ENCODE measurements around the gene NEK6.

Gene NEK6

DNA sequence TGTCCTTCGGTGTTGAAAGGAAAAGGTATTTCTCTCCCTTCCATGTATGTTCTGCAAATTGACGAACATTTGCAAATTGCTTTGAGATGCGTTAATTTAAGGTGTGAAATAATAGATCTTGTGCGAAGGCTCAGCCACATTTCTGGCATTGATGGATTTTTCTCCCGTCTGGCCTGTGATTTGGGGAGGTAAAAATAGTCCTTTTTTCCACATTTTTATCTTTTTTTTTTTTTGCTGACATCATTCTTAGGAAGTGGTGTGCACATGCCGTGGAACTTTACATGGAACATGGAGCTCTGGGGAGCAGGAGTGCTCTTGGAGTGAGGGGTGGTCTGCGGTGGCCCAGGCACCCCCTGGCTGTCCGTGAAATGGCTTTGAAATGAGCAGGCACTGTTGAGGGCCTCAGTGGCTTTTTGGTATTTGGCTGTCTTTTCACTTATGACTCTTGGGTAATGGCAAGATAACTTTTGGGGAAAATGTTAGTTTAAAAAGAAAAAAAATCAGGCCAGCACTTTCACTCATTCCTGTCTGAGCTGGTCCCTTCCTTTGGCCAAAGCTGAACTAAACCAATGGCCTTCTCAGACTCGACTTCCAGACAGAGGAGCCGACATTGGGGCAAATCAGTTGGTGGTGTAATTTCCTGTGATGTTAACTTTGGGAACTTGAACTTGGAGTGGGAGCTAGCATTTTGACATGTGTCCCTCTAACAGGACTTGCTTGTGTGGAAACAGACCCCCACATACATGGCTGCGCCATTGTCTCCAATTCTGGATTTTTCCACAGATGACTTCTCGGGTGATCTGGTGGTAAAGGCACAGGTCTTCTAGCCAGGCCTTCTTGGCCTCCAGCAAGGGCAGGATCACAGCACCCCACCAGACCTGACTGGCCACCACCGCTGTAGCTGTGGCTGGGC lies 4.2 kb downstream of the NEK6 start:
- DNase-seq (ENCODE audit: low read depth), result no peak

DNA sequence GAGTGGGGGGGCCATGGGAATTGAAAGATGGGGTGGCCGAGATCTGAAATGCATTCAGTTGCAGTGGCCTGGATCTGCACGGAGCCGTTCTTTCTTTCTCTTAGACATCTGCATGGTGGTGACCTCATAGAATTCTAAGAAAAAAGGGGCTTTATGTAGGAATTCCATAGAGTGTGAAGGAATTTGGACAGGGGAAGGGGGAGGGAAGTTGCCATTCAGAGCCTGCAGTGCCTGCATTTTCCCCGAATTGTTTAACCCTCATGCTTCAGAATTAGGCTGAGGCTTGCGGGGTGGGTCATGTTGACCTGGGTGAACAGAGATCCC lies 4.9 kb downstream of the NEK6 start:
- no peak for DNase-seq (ENCODE audit: low read depth)

DNA sequence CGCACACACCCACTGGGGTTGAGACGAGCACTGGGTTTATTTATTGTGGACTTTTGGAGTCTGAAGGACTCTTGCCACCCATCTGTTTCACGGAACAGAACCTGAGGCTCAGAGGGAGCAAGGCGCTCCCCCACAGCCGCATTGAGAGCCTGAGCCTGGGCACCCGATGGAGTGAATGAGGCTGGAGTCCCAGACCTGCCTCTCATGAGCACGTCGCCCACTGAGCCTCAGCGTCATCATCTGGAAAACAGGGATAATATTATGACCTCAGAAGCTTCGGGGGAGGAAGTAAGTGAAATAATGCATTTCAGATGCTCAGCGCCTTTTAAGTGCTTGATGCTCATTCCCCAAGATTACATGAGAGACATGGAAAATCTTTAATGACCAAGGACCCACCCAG lies 5.5 kb downstream of the NEK6 start:
- DNase-seq (ENCODE audit: low read depth), result no peak

DNA sequence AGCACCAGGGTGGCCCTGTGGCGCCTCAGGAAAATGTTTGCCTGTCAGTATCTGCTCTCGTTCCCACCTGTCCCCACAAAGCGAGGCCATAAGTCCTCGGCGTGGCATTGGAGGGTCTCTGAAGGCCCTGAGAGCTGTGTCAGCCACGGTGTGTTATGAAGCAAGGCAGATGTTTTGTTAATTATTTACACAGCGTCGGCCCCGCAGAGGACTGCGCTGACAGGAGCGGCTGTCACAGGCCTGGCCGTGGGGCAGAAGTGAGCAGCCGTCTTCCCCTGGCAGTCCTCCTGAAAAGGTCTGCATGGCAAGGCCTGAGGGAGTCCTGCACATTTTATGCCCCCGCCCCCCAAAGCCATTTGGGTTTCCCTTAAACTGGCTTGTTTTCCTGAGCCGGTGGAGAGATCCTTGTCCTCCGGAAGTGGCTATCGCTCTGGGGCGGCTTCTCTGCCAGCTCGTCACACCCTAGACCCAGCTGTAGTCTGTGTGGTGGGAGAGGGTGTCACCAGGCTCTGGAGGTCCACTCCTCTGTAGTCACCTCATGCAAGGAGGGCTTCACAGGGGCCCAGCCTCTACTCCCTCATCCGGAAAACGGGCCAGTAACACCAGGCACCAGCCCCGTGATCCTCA lies 6.2 kb downstream of the NEK6 start:
- no peak for DNase-seq (ENCODE audit: low read depth)

DNA sequence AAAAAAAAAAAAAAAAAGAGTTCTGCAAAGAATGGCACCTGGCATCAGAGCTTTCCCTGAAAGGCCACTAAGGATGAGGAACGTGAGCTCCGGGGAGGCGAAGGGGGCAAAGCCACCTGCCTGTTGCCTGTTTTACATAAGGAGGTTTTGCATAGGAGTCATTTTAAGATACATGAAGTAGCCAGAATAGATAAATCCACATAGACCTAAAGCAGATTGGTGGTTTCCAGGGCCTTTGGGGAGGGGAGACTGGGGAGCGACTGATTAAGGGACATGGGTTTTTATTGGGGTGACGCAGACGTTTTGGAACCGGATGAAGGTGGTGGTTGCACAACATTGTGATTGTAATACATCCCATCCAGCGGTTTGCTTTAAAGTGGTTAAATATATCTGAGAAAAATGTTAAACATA lies 7.1 kb downstream of the NEK6 start:
- DNase-seq (ENCODE audit: low read depth), result no peak

DNA sequence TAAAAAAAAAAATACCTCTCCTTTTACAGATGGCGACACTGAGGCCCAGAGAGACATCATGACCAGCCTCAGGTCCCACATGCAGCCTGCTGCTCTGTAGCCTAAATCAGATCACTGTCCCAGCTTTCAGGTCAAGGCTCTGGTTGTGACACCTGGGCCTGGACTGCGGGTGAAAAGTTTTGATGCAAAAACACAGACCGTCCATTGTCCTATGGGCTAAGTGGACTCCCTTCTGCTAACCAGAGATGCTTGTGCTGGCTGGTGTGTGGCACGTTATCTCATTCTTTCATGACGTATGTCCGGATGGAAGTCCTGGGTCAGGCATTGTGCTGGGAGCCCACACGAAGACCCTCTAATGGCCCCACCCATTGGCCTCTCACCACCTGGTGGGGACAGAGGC lies 7.8 kb downstream of the NEK6 start:
- no peak for DNase-seq (ENCODE audit: low read depth)

DNA sequence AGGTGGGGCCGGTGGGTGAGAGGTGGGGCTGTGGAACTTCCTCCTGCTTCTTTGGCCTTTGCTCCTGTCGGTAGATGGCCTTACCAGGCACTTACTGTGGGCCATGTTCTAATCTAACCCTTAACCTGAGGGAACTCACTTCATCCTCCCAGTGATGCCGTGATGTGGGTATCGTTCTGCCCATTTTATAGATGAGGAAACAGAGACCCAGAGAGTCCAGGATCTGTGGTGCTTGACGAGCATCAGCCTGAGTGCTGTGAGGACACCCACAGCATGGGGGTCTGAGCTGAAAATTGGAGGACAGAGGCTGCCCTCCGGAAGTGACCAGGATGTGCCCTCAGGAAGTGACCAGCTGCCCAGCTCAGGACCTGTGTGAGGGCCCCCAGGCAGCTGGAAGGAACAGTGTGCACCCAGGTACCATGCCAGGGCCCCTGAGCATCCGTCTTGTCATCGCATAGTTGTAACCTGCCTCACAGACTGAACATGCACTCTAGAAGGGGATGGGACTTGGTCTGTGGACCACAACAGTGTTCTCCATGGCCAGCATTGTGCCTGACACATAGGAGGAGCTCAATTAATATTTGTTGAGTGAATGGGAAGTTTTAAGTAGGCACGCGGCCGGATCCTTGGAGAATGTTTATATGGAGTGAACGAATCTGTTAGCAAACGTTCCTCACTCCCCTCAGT lies 8.5 kb downstream of the NEK6 start:
- DNase-seq (ENCODE audit: low read depth), result no peak

DNA sequence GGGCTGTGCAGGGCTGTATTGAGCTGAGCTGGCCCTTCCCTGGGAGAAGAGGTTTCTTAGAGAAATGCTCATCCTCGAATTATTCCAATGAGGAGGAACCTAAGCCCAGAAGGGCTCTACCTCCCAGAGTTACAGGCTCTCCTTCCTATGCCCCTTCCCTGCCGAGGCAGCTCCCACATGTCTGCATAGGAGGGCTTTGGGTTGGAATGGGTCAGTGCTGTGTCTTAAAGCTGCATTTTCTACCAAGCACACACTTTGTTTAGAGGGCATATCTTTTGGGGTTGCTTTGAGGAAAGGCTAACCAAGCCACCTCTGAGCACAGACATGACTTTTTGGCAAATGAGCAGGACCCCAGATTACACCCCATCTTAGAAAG lies 9.1 kb downstream of the NEK6 start:
- no peak for DNase-seq (ENCODE audit: low read depth)

DNA sequence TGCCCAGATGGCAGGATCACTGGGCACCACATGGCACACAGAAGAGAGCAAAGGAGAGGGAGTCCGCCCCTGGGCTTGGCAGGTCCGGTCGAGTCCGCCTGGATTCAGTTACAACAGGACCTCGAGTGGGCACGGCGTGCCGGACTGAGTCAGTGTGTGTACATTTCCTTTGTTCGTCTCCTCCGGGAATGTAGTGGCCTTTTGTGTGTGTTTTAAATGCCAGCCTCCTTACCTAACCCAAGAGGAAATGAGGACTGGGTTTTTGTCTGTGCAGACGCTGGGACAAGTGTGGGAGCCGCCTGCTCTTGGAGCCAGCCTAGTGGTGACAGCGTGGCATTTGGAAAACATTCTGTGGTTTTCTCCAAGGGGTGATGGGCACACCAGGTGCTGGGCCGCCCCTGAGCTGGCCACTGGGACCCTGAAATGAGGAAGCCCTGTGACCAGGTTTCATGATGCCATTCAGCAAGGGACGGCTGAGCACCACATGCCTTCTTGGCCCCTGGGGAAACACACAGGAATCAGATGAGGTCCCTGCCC lies 9.6 kb downstream of the NEK6 start:
- no peak for DNase-seq (ENCODE audit: low read depth)

DNA sequence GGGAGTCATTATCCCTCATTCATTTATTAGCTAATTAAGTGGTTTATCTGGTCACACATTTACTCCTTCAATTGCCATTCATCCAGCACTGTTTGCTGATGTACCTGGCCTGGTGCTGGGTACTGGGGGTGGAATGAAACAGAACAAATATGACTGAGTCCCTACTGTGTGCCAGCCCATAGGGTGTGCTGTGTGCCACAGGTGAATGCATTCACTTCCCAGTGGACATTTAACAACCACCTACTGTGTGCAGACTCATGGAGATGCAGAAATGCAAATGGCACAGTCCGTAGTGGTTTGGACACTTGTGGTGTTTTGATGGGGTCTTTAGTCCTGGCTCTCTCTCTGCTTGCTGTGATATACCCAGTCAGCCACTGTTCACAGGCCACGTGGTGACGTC lies 10.5 kb downstream of the NEK6 start:
- DNase-seq (ENCODE audit: low read depth), result no peak

DNA sequence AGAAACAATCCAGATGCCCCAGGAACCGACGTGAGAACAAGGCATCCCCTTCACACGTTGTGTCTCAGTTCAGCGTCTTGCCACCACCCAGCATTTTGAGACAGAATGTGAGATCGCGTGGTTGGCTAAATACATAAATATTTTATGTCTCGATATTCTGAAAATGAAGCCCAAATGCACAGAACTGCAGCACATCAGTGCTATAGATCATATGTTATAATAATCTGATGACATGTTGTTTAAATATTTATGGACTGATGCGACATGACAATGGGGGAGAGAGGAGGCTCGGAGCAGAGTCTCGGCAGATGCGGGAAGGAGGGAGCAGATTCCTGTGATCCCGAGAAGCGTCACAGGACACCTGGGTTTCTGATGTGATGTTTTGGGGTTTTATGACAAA lies 10.9 kb downstream of the NEK6 start:
- DNase-seq (ENCODE audit: low read depth), result no peak

DNA sequence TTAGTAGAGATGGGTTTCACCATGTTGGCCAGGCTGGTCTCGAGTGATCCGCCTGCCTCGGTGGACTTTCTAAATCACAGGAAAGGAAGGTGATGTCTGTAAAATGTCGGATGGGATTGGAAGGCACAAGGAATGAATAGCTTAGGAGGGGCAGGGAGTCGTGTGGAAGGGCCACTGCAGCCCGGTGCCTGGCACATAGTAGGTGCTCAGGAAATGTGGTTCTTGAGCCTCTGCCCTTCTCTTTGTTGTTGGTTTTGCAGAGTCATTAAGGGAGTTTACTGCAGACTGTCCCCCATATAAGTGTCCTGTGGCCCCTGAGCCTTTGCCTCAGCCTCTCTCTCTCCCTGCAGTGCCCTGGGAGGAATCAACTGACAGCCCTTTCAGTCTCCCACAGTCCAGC lies 11.8 kb downstream of the NEK6 start:
- no peak for DNase-seq (ENCODE audit: low read depth)

DNA sequence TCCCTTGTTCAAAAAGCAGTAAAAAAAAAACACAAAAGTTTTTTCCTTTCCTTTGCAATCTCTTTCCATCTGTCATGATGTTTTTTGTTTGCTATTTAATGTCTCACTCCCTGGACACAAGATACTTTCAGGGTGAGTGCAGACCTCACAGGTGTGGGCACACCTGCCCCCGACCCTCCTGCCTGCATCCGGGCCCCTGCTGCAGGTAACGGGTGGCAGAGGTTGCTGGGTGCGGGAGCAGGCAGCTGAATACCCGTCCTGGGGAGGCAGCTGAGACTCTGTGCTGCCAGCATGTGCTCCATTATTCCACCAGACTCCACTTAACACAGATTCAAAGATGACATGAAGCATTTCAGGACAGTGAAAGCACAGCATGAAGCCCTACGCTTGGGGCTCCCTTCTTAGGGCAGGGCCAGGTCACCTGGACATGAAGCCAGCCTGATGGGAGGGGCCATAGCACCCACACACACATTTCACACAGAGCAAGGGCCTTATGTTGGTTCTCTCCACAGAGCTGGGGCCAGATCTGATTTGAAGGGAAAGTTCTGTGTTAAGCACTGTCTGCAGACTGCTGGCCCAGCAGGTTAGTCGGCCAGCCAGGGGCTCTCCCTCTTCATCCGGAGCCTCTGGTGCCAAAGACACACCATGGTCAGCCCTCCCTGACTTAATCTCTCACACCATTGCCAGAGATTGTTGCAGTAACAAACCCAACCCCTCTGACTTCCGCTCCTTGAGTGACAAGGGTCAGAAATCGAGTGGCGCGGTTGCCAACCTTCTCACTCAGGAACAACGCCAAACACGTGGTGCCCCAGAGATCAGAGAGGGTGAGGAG lies 13.0 kb downstream of the NEK6 start:
- no peak for DNase-seq (ENCODE audit: low read depth)

DNA sequence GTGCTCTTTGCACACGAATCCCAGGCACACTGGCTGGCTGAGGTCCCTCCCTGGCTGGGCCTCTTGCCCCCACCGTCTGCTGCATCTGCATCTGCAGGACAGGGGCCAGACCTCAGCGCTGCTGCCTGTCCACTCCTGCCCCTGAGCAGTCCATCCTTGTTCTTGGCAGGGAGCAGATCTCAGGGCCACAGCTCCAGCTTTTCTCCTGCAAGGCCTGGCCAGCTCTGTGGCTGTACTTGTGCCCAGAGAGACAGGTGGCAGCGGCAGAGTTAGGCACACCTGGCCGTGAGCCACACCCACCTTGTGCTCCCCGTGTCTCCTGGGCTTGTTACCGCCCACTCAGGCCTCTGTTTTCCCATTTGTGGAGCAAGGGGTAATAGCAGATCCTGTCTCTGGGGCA lies 13.9 kb downstream of the NEK6 start:
- DNase-seq (ENCODE audit: low read depth), result no peak

DNA sequence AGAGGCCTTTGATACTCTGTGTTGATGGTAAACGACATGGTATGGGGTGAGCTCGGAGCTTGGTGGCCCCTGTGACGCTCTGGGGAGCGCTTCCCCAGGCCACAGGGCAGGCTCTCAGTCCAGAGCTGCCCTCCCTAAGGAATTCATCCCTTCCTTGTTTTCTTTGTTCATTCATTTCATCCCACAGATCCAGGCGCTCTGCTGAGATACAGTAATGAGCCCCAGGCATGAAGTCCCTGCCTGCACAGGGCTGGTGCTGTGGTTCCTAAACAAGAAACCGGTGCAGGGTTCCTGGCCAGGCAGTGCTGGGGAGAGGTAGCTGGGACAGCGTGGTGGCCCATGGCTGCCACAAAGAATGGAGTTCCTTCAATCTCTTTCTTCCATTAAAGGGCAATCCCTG lies 14.4 kb downstream of the NEK6 start:
- DNase-seq (ENCODE audit: low read depth), result no peak

DNA sequence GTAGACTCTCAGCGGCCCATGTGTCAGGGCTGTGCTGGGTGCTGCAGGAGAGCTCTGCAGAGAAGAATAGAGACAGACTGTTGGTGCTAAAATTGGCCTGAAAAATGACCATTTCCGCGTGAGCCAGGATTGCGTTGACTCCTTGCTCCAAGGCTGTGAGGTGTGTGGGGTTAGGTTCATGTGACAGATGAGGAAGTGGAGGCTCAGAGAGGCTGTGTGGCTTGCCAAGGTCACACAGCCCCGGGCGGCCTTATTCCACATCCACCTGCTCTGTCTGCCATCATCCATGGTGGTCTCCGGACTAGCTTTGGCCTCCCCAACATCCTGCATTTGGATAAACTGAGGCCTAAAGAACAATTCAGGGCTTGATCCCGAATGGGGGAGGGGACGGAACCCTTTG lies 15.2 kb downstream of the NEK6 start:
- no peak for DNase-seq (ENCODE audit: low read depth)

DNA sequence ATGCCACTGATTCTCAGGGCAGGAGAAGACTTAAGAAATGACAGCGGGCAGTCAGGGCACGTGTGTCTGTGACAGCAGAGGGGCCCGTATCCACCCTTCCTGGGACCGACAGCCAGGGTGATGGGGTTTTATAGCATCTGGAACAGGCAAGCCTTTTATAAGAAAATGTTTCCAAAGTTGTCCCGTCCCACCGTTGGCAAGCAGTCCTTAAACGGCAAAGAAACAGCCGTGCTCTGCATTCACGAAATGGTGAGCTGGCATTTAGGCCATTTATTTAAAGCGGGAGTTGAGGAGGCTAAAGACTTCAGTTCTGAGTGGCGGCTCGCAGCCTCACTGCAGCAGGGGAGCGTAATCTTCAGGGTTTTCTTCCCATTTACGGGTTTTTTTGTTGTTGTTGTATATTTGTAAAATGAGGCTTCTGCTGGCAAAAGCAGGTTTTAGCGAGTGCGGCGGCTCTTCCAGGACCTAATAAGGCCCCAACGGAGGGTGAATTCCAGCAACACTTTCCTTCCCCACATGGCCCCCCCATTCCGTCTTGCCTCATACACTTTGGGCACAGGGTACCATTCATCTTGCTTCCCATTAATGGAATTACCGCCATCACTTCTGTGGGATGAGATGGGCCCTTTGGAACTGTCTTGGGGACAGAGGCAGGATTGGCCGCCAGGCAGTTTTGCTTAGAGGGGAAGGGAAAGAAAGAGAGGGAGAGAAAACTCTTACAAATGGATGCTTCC lies 15.8 kb downstream of the NEK6 start:
- DNase-seq (ENCODE audit: low read depth), result no peak

DNA sequence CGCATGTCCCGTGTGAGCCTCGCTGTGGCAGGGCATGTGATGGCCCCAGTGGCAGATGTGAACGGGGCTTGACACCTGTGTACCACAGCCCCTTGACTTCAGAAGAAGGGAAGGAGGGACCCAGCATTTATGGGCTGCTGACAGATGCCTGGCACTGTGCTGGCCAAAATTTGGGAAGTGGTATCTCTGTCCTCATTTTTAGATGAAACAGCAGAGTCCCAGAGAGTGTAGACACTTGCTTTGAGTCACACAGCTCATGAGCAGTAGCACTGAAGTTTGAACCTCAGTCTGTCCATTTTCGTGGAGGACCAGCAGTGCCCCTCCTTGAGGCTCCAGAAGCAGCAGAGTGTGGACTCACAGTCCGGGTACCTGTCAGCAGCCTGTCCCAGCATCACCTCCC lies 16.5 kb downstream of the NEK6 start:
- no peak for DNase-seq (ENCODE audit: low read depth)

DNA sequence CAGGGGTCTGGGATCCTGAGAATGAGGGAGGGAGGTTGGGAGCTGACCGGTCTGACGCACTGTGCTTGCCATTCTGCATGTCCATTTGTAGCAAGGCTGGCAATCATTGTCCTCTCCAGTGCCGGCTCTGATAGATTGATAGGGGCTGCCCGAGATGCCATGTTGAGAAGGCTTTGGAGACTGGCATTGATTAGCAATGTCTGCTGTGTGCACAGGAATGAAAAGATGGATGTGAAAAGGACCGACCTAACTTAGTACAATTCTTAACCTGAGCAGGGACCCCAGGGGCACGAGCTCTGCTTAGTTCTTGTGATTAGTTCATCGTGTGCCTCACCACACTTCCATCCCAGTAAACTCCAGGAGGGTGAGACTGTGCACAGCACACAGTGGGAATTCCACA lies 17.0 kb downstream of the NEK6 start:
- no peak for DNase-seq (ENCODE audit: low read depth)

DNA sequence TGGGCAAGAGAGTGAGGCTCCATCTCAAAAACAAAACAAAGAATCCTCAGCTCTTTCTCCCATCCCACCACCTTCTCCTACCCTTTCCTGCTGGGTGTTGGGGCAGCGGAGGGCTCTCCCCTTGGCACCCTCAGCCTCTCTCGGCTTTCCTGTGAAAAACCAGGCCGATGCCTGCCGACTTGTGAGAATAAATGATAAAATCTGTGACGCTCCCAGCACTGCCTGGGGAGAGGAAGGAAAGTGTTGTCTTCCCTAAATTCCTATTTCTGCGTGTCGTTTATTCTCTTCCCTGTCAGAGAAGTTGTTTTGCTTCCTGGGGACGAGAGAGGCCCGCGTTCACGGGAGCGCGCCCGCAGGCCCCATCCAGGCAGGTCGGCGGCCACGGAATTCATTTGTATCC lies 19.7 kb downstream of the NEK6 start:
- DNase-seq (ENCODE audit: low read depth), result no peak

DNA sequence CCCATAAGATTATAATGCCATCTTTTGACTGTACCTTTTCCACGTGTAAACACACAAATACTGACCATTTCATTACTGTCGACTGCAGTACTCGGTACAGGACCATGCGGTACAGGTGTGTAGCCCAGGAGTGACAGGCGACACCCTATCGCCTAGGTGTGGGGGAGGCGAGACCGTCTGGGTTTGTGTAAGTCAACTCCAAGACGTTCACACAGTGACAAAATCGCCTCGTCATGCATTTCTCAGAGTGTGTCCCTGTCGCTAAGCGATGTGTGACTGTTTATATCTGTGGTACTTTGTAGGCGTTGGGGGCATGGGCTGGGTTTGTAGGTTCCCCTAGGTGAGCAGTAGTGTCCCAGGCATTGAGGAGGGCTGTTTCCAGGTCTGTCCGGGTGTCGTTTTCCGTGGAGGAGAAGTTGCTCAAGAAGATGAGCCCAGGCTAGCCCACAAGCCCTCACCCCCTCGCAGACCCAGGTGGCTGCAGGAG lies 20.3 kb downstream of the NEK6 start:
- no peak for DNase-seq (ENCODE audit: low read depth)
